Cardiac muscle cell (in vitro differentiated cells and primary cell): ENCODE data around the gene CSNK1A1. TPM values are rescaled to one million over a fixed set of nuclear protein-coding genes. Genes with fewer than 3 reads are reported as not detected.
"Not testable (repeated sequence)": the region's sequence is repeated elsewhere in the genome, so short reads cannot be mapped to it uniquely, and the experiment has no call there.

ENCODE experiments used
- DNase-seq, 2 donors: peaks; one replicate each; pipeline versions ENCODE4 v3.0.0 to v3.0.0-alpha.2; 2010 to 2017; ENCODE audit warnings: low read depth in 1 of 2, low spot score in 1 of 2
- H3K27ac ChIP-seq: fragments of 200-600 bp; sonication (generic); 2 replicates; pipeline ENCODE4 v1.5.1; 2016
- H3K27me3 ChIP-seq: fragments of 200-600 bp; sonication (generic); 2 replicates; pipeline ENCODE4 v1.6.0; 2016; ENCODE audit warnings: control low read depth
- H3K36me3 ChIP-seq: fragments of 200-600 bp; sonication (generic); 2 replicates; pipeline ENCODE4 v1.5.1; 2016; ENCODE audit warnings: control low read depth
- H3K4me1 ChIP-seq: fragments of 200-600 bp; sonication (generic); 2 replicates; pipeline ENCODE4 v1.8.1; 2017; ENCODE audit warnings: low read depth, mild to moderate bottlenecking, mixed run types
- H3K4me3 ChIP-seq: fragments of 200-600 bp; sonication (generic); 2 replicates; pipeline ENCODE4 v1.5.1; 2016; ENCODE audit warnings: mild to moderate bottlenecking
- H3K9me3 ChIP-seq: fragments of 200-600 bp; sonication (generic); 2 replicates; pipeline ENCODE4 v1.5.1; 2017; ENCODE audit warnings: low read depth, mild to moderate bottlenecking, control low read depth
- polyA plus RNA-seq: library from polyadenylated mRNA; unstranded; fragments of >200 nt; fragmentation: Nextera tagmentation; extraction: Ambion mirVana; gene quantifications from 2 replicates; pipeline ENCODE4 v1.2.1, GENCODE V29; 2016
- total RNA-seq: library from RNA; depleted of rRNA; stranded (reverse); fragments of >200 nt; gene quantifications from 2 replicates; pipeline ENCODE4 v1.2.3, GENCODE V29; 2016
- TF ChIP-seq, protein P1 (sequence below): IDR thresholded peaks from 2 replicates; pipeline ENCODE4 v1.5.1; 2012; ENCODE audit warnings: low read depth, mild to moderate bottlenecking, low read length

CSNK1A1 gene
- total and polyA plus RNA-seq, 2 experiments from 2014 or later = 161 to 286 TPM

- Histone ChIP-seq H3K4me1 (peaks cover 8% of the 10 kb centered on the region), H3K9me3 (no peaks in the 10 kb centered on the region), H3K27me3 (no peaks in the 10 kb centered on the region), H3K4me3 (no peak overlapping the region), H3K27ac (no peak overlapping the region), H3K36me3 (no peaks in the 10 kb centered on the region)
- peak in 1 of 2 donors; percentile 57 for DNase-seq
- TF ChIP-seq, protein P1, sequence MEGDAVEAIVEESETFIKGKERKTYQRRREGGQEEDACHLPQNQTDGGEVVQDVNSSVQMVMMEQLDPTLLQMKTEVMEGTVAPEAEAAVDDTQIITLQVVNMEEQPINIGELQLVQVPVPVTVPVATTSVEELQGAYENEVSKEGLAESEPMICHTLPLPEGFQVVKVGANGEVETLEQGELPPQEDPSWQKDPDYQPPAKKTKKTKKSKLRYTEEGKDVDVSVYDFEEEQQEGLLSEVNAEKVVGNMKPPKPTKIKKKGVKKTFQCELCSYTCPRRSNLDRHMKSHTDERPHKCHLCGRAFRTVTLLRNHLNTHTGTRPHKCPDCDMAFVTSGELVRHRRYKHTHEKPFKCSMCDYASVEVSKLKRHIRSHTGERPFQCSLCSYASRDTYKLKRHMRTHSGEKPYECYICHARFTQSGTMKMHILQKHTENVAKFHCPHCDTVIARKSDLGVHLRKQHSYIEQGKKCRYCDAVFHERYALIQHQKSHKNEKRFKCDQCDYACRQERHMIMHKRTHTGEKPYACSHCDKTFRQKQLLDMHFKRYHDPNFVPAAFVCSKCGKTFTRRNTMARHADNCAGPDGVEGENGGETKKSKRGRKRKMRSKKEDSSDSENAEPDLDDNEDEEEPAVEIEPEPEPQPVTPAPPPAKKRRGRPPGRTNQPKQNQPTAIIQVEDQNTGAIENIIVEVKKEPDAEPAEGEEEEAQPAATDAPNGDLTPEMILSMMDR = no peak
These were observed 79.6 kb downstream of the CSNK1A1 start for GRCh38 chr5:149471406-149472183.

DNA sequence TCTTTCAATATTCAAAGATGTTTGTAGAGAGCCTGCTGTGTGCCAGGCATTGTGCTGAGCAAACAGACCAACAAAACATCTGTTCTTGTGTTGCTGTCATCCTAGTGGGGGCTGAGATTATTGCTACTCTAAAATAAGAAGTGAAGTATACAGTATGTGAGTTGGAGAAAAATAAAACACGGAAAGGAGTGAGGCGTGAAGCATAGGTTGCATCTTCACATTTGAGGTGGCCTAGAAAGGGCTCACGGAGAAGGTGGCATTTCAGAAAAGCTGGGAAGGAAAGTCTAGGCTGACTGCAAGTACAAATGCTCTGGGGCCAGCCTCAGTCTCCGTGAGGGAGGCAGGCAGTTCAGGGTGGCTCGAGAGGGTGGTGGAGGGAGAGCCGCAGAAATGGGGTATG lies 80.3 kb downstream of the CSNK1A1 start:
- TF ChIP-seq, protein P1 = no peak
- no peaks in the 10 kb centered on the region for H3K36me3 ChIP-seq
- no peak for DNase-seq
- peaks cover 8% of the 10 kb centered on the region for H3K4me1 ChIP-seq
- no peak overlapping the region for H3K4me3 ChIP-seq
- no peak overlapping the region for H3K27ac ChIP-seq
- H3K9me3 ChIP-seq = no peaks in the 10 kb centered on the region
- no peaks in the 10 kb centered on the region for H3K27me3 ChIP-seq

- no peaks in the 10 kb centered on the region for H3K9me3 ChIP-seq
- TF ChIP-seq, protein P1 = no peak
- H3K36me3 ChIP-seq = no peaks in the 10 kb centered on the region
- peak in 1 of 2 donors; percentile 56 for DNase-seq
- no peak overlapping the region for H3K27ac ChIP-seq
- no peaks in the 10 kb centered on the region for H3K27me3 ChIP-seq
- H3K4me1 ChIP-seq = peaks cover 13% of the 10 kb centered on the region
- no peak overlapping the region for H3K4me3 ChIP-seq
These were observed 84.7 kb downstream of the CSNK1A1 start for GRCh38 chr5:149466457-149466972.

GRCh38 chr5:149464796-149465489 lies 86.3 kb downstream of the CSNK1A1 start:
- Histone ChIP-seq H3K27ac (peak overlapping the region; percentile 73), H3K27me3 (no peaks in the 10 kb centered on the region), H3K9me3 (no peaks in the 10 kb centered on the region), H3K4me1 (peaks cover 11% of the 10 kb centered on the region), H3K36me3 (no peaks in the 10 kb centered on the region), H3K4me3 (no peak overlapping the region)
- TF ChIP-seq, protein P1 = no peak
- DNase-seq = peak in 1 of 2 donors; percentile 72

GRCh38 chr5:149461907-149462306 lies 89.3 kb downstream of the CSNK1A1 start:
- H3K27ac ChIP-seq, H3K9me3 ChIP-seq, H3K27me3 ChIP-seq, DNase-seq, H3K4me3 ChIP-seq, H3K36me3 ChIP-seq: not testable (repeated sequence)
- peaks cover 15% of the 10 kb centered on the region for H3K4me1 ChIP-seq

GRCh38 chr5:149459891-149460290 lies 91.3 kb downstream of the CSNK1A1 start:
- no peak overlapping the region for H3K27ac ChIP-seq
- H3K4me1 ChIP-seq = peaks cover 25% of the 10 kb centered on the region
- H3K9me3 ChIP-seq = no peaks in the 10 kb centered on the region
- no peaks in the 10 kb centered on the region for H3K36me3 ChIP-seq
- H3K27me3 ChIP-seq = no peaks in the 10 kb centered on the region
- TF ChIP-seq, protein P1 = no peak
- no peak overlapping the region for H3K4me3 ChIP-seq
- no peak for DNase-seq
